ENCODE data around the gene LPP. TPM values are rescaled to one million over a fixed set of nuclear protein-coding genes. Genes with fewer than 3 reads are reported as not detected.
A peak's percentile ranks its signal among the peaks of the same experiment; 100 is the strongest.

Gene LPP
- total and polyA plus RNA-seq, 8 donors: 23.1 to 220 (median 26.7) TPM

DNA sequence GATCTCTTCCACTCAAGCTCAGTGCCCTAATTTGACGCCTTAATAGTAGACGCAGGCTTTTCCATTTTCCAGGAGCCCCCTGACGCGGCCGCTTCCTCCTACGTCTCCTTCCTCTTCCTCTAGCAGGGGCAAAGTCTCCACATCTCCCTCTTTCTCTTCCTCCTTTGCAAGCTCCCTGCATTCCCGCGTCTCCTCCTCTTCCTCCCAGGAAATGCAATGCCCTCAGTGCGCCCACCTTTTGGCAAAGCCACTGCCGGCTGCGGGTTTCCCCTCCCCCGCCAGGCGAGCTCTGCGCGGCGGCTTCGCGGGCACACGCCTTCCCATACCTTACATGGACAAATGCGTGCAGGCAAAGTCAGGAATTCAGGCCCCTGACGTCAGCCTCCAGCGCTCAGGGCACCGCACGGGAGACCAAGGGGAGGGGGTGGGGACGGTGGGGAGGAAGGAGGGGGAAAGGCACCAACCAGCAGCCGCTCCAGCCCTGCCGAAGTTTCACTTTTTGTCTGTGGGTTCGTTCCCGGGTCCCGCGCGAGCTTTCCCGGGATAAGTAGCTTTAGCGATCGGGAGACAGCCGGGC is 432 bp upstream of the LPP start:
- peaks cover 4 to 58% of the 10 kb centered on the region in 2 donors for H3K4me1 ChIP-seq
- peak; percentile 80 for ATAC-seq

DNA sequence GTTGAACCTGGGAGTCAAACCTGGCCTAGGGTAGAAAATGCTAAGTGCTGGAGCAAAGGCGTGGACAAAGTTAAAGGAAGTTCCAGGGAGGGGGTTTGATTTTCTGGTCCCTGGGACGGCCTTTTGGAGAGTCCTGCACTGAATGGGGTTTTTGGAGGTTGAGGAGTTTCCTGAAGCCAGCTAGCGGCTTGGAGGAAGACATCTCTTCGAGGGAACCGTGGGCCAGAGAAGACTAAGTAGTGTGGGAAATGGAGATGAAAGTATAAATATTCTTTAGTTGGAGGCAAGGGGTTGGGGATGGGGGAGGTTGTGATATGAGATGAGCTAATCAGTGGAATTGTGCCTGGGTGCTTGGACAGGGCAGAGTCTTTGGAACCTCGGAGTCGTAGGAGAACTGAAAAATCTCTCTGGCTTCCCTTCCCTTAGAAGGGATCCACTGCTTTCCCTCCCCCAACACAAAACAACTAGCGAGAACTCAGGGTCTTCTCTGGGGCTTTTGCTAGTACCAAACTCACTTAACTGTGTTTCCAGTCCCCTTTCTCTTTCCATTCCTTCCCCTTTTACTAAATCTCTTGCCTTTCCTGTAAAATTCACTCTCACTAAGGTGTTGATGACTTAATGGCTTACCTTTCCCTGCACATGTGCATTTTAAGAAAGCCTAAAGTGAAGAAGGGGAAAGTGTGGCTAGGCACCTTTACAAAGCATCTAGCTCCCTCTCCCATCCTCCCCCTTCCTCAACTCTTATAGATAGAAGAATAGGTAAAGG is 1.0 kb downstream of the LPP start:
- DNase-seq: no peak
- intact Hi-C loops (cut with DNase I): no loop called here

More for the DNA sequence above, 432 bp upstream of the LPP start:
- no peaks in the 10 kb centered on the region for H3K36me3 ChIP-seq
- peak overlapping the region; percentile 94 to 98 for H3K27ac ChIP-seq
- no peaks in the 10 kb centered on the region for H3K27me3 ChIP-seq
- intact Hi-C loops (cut with DNase I): no loop called here
- no peaks in the 10 kb centered on the region for H3K9me3 ChIP-seq
- DNase-seq: peak; percentile 77 to 91 (median 89)
- H3K4me3 ChIP-seq: peak overlapping the region; percentile 69 to 85
- TF ChIP-seq, protein P1, sequence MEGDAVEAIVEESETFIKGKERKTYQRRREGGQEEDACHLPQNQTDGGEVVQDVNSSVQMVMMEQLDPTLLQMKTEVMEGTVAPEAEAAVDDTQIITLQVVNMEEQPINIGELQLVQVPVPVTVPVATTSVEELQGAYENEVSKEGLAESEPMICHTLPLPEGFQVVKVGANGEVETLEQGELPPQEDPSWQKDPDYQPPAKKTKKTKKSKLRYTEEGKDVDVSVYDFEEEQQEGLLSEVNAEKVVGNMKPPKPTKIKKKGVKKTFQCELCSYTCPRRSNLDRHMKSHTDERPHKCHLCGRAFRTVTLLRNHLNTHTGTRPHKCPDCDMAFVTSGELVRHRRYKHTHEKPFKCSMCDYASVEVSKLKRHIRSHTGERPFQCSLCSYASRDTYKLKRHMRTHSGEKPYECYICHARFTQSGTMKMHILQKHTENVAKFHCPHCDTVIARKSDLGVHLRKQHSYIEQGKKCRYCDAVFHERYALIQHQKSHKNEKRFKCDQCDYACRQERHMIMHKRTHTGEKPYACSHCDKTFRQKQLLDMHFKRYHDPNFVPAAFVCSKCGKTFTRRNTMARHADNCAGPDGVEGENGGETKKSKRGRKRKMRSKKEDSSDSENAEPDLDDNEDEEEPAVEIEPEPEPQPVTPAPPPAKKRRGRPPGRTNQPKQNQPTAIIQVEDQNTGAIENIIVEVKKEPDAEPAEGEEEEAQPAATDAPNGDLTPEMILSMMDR (IDR thresholded peaks at IDR 0.05): no peak

DNA sequence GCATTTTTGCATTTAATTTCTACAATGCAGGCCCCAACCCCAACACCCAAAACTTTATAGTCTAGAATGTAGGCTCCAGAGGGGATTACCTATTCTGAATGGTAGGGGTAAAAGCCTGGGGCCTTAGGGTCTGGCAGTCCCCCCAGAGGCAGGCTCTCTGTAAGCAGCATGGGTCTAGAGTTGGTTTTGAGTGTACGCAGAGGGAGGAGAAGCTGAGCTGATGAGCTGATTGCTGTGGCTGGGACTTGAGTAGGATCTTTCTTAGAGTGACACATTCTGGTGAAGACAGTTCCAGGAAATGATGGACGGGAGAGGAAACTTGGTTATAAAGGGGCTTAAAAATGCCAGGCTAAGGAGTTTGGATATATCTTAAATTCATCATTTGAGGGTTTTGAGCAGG is 2.1 kb downstream of the LPP start:
- peaks cover 4 to 71% of the 10 kb centered on the region in 2 donors for H3K4me1 ChIP-seq
- no peaks in the 10 kb centered on the region for H3K9me3 ChIP-seq
- H3K4me3 ChIP-seq: no peak overlapping the region
- no peaks in the 10 kb centered on the region for H3K36me3 ChIP-seq
- no peak for ATAC-seq
- intact Hi-C loops (cut with DNase I): no loop called here
- H3K27me3 ChIP-seq: no peaks in the 10 kb centered on the region
- no peak for DNase-seq
- TF ChIP-seq, protein P1 (IDR thresholded peaks at IDR 0.05): no peak
- H3K27ac ChIP-seq: peak overlapping the region in 1 of 2 donors; percentile 98

More for the DNA sequence above, 1.0 kb downstream of the LPP start:
- H3K9me3 ChIP-seq: no peaks in the 10 kb centered on the region
- no peaks in the 10 kb centered on the region for H3K27me3 ChIP-seq
- H3K4me1 ChIP-seq: peaks cover 4 to 71% of the 10 kb centered on the region in 2 donors
- peak overlapping the region; percentile 69 to 85 for H3K4me3 ChIP-seq
- H3K27ac ChIP-seq: peak overlapping the region; percentile 94 to 98
- H3K36me3 ChIP-seq: no peaks in the 10 kb centered on the region
- no peak for ATAC-seq
- TF ChIP-seq, protein P1 (IDR thresholded peaks at IDR 0.05): no peak

DNA sequence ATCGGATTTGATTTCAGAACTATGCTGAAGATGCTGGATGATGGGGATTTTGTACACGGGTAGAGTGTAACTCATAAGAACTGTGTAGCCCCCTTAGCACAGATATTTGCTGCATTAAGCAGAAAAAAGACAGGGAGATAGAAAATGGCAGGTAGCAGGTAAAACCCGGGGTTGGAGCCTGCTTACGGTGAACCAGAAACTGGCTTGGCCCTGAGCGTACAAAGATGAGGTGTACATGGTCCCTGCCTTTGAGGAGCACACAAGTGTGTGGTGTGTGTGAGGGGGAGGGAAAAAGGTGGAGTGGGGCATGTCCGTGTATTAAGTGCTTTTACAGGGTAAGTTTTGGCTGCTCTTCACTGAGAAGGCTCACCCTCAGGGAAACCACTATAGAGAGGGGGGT is 3.5 kb downstream of the LPP start:
- DNase-seq (no peak), ATAC-seq (no peak)
- TF ChIP-seq, protein P1 (IDR thresholded peaks at IDR 0.05): no peak
- no peak overlapping the region for H3K4me3 ChIP-seq
- peaks cover 4 to 65% of the 10 kb centered on the region in 2 donors for H3K4me1 ChIP-seq
- no peaks in the 10 kb centered on the region for H3K27me3 ChIP-seq
- intact Hi-C loops (cut with DNase I): no loop called here
- peaks cover 0 to 3% of the 10 kb centered on the region in 2 donors for H3K36me3 ChIP-seq
- no peak overlapping the region for H3K27ac ChIP-seq
- H3K9me3 ChIP-seq: no peaks in the 10 kb centered on the region

DNA sequence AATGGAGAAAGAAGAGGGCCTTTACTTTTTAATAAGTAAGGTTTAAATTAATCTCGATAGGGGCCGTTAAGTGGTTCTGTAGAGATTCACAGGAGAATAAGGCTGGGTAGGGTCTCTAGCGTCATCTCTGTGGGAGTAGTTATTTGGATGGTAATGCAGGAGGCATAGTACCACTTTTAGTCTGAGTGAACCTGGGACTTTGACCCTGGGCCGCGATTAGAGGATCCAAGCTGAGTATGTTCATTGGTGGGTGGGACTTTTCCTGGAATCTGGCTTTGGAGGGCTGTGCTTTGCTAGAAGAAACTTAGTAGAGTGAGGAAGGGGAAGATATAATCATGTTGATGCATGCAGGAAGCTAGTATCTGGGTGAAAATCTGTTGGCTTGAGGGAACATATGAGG is 4.0 kb downstream of the LPP start:
- ATAC-seq (no peak), DNase-seq (no peak)
- Histone ChIP-seq H3K4me3 (no peak overlapping the region), H3K4me1 (peaks cover 4 to 62% of the 10 kb centered on the region in 2 donors), H3K27me3 (no peaks in the 10 kb centered on the region), H3K36me3 (peaks cover 0 to 3% of the 10 kb centered on the region in 2 donors), H3K9me3 (no peaks in the 10 kb centered on the region), H3K27ac (no peak overlapping the region)
- TF ChIP-seq, protein P1 (IDR thresholded peaks at IDR 0.05): no peak
- intact Hi-C loops (cut with DNase I): no loop called here

All from left lung (tissue), 10 donors.